Posterior cingulate gyrus (tissue), 11 donors: Measurements from ENCODE around the gene PBX1.
A peak's percentile ranks its signal among the peaks of the same experiment; 100 is the strongest.

Experiments
- DNase-seq, 10 donors: peaks; one replicate each; pipeline versions ENCODE4 v3.0.0 to v3.0.0-alpha.2; 2020 to 2021; ENCODE audit warnings: mixed read lengths in 3 of 10
- intact Hi-C: fragments of 100-400 bp; cut with DNase I; formaldehyde crosslinking; loops from one replicate; pipeline ENCODE4 v1.15.1; 2023

PBX1 gene

GRCh38 chr1:164742745-164743144 lies 183.8 kb downstream of the PBX1 start:
- intact Hi-C loops = no loop called here

GRCh38 chr1:164743976-164744375 lies 185.0 kb downstream of the PBX1 start:
- no peak for DNase-seq
- intact Hi-C loops = no loop called here

More at GRCh38 chr1:164742745-164743144, 183.8 kb downstream of the PBX1 start:
- no peak for DNase-seq

- DNase-seq = no peak
These were observed 186.8 kb downstream of the PBX1 start for GRCh38 chr1:164745736-164746135.

GRCh38 chr1:164746632-164747031 lies 187.6 kb downstream of the PBX1 start:
- intact Hi-C loops = no loop called here
- no peak for DNase-seq

More at GRCh38 chr1:164745736-164746135, 186.8 kb downstream of the PBX1 start:
- intact Hi-C loops = no loop called here

- intact Hi-C loops = no loop called here
- DNase-seq = no peak
These were observed 189.4 kb downstream of the PBX1 start for GRCh38 chr1:164748253-164748899.

- intact Hi-C loops = no loop called here
- DNase-seq = no peak
These were observed 194.6 kb downstream of the PBX1 start for GRCh38 chr1:164753521-164754077.

- intact Hi-C loops = no loop called here
- peak in 8 of 10 donors; percentile 29 to 91 (median 50) for DNase-seq
These were observed 195.2 kb downstream of the PBX1 start for GRCh38 chr1:164754088-164754600.

- no peak for DNase-seq
- intact Hi-C loops = no loop called here
These were observed 196.7 kb downstream of the PBX1 start for GRCh38 chr1:164755690-164756089.

GRCh38 chr1:164756741-164757140 lies 197.8 kb downstream of the PBX1 start:
- intact Hi-C loops = no loop called here
- no peak for DNase-seq

GRCh38 chr1:164757625-164758024 lies 198.6 kb downstream of the PBX1 start:
- no peak for DNase-seq
- intact Hi-C loops = no loop called here

- intact Hi-C loops = no loop called here
- no peak for DNase-seq
These were observed 200.3 kb downstream of the PBX1 start for GRCh38 chr1:164759144-164759920.

- intact Hi-C loops = no loop called here
- no peak for DNase-seq
These were observed 201.0 kb downstream of the PBX1 start for GRCh38 chr1:164759979-164760469.

- no peak for DNase-seq
- intact Hi-C loops = no loop called here
These were observed 201.6 kb downstream of the PBX1 start for GRCh38 chr1:164760569-164760968.

GRCh38 chr1:164761009-164761408 lies 202.0 kb downstream of the PBX1 start:
- DNase-seq = no peak
- intact Hi-C loops = no loop called here

- no peak for DNase-seq
- intact Hi-C loops = no loop called here
These were observed 204.1 kb downstream of the PBX1 start for GRCh38 chr1:164763098-164763497.

- DNase-seq = no peak
- intact Hi-C loops = no loop called here
These were observed 205.3 kb downstream of the PBX1 start for GRCh38 chr1:164764333-164764732.

- no peak for DNase-seq
- intact Hi-C loops = no loop called here
These were observed 206.6 kb downstream of the PBX1 start for GRCh38 chr1:164765557-164765956.

- intact Hi-C loops = no loop called here
- no peak for DNase-seq
These were observed 207.2 kb downstream of the PBX1 start for GRCh38 chr1:164765992-164766720.

- no peak for DNase-seq
- intact Hi-C loops = no loop called here
These were observed 208.9 kb downstream of the PBX1 start for GRCh38 chr1:164767752-164768402.

GRCh38 chr1:164768619-164769018 lies 209.6 kb downstream of the PBX1 start:
- intact Hi-C loops = no loop called here
- no peak for DNase-seq
